GM19035 (cell line): ENCODE results near the gene MAN1A2.
"Not testable (repeated sequence)": the region's sequence is repeated elsewhere in the genome, so short reads cannot be mapped to it uniquely, and the experiment has no call there.

Experiments
- ATAC-seq: cut with Tn5 transposase; IDR thresholded peaks from one replicate; pipeline ENCODE4 v1.9.1; 2021; ENCODE audit not compliant: unreplicated experiment

The MAN1A2 gene

DNA sequence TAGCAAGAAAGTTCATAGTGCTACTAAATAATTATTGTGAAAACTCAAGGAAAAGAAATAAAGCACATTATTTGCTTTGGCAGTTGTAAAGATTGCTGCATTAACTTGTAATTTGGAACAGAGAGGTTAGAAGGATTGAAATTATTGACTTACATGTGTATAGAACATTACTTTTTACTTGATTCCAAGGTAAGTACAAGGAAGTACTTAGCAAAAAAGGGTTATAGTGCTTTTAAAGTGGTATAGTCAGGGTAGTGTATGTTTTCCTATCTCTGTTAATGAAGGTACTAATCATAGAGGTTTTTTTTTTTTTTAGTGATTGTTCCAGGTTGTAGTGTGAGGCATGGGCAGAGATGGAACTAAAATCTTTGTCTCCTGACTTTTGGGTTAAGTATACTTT is 29.4 kb downstream of the MAN1A2 start:
- ATAC-seq, result no peak

DNA sequence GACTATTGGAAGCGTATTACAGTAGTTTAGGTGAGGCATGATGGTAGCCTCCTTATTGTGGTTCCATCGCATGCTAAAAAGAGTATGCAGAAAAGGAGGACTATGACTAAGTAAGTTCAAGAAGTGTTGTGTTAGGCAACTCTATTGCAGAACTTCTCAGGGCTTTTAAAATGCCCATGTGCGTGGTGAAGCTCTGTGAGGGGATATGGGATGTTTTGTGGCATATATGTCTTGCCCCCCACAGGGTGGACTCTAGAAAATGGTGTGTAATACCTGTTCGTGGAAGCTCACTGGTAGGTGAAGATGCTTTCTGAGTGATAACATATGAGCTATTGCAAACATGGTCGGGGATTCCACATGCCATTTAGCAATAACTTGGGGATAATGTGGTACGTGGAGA is 31.7 kb downstream of the MAN1A2 start:
- ATAC-seq, result no peak

DNA sequence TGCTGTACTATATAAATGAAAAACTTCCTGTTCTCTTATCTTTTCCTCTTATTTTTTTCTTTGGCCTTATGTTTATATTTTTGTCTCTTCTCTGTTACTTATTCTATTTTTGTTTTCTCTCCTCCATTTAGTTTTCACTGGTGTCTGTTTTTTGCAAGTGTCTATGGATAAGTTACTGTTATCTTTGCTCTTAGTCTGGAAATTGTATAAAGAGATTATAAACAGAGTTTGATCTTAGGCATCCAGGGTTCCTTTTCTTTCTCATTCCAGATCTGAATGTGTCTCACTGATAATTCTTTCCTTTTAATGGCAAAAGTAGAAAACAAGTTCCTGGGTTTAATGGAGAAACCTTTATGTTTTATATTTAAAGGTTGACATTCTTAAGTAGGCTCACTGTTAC is 34.5 kb downstream of the MAN1A2 start:
- ATAC-seq, result no peak

DNA sequence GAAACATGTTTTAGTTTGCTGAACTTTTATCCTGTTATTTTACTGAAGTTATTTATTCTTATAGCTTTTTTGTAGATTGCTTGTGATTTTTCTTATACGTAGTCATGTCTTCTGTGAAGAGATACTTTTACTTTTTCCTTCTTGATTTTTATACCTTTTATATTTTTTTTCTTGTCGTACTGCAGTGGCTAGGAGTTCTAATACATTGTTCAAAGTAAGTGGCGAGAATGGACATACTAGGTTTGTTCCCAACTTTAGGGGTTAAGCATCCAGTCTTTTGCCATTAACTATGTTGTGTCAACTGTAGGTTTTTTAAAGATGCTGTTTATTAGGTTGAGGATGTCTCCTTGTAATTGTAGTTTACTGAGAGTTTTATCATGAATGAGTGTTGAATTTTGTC is 36.3 kb downstream of the MAN1A2 start:
- ATAC-seq, result no peak

DNA sequence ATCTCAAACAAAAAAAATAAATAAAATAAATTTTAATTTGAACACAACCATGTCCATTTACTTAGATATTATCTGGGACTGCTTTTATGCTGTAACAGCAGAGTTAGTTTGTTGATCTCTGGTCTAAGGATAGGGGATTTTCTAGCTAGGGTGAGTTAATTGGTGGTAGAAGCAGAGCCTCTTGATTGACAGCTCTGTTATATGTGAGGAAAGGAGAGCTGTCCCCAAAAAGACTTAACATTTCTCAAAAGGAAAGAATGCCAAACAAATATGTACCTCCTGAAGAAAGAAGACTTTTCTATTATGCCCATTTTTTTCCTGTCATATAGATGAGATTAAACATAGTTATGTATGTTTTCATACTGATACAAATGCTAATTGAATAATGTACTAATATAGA is 37.8 kb downstream of the MAN1A2 start:
- ATAC-seq, result no peak

DNA sequence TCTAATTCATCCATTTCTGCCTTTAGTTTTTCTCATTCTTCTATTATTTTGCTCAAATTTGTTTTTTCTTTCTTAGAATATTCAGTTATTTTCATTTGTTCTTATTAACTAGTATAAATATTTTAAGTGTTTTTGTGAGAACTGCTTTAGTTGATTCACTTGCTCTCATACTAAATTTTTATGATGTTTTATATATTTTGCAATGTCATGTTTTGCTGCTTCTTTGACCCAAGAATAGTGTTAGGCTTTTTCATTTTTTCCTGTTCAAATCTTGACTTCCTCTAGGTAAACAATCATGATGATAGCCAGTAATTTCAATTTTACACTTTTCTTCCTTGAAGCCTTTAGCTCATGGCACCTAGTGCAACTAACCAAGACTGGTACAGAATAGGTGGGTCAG is 45.2 kb downstream of the MAN1A2 start:
- no peak for ATAC-seq

DNA sequence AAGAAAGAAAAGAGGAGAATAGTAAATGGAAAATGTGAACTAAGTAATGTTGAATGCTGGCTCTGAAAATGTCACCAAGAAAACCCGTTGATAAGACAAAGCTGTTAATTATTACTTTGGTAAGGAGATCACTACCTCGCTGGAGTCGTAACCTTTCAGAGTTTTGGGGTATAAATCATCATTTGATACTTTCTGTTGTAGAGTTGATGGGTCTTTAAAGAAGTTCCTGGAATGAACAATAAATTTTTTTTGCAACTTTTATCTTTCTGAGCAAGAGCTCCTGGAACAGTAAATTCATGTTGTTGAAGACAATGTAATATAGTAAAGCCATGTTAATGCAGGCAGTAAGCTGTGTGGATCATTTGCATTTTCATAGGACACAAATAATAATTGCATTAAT is 46.2 kb downstream of the MAN1A2 start:
- ATAC-seq, result no peak

DNA sequence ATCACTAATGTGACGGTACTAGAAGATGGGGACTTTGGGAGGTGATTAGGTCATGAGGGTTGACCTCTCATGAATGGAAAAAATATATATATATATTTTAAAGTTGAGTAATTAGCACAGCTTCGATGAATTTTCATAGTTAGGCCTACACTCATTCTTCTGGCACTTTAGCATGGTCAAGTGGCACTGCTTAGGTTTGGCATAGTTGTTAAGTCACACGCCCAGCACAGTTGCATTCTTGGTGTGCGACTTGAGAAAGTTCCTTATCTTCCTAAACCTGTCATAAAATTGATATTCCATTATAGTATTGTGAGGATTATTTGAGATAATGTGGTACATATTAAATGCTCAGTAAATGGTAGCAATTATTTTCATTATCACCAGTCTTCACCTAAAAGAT is 47.7 kb downstream of the MAN1A2 start:
- ATAC-seq, result no peak

DNA sequence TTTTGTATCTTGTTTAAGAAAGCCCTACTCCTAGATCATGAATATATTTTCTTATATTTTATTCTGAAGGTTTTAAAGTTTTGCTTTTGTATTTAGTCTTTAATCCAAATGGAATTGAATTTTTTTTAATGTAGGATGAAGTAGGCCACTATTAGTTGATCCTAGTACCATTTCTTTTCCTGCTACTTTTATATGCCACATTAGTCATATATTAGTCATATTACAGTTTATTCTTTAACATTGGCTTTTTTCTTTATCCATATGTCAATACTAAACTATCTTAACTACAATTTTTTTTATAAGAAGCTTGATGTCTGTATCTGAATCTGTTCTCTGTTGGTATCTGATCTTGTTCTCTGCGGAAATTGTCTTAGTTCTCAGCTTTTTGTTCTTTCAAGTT is 48.8 kb downstream of the MAN1A2 start:
- no peak for ATAC-seq

DNA sequence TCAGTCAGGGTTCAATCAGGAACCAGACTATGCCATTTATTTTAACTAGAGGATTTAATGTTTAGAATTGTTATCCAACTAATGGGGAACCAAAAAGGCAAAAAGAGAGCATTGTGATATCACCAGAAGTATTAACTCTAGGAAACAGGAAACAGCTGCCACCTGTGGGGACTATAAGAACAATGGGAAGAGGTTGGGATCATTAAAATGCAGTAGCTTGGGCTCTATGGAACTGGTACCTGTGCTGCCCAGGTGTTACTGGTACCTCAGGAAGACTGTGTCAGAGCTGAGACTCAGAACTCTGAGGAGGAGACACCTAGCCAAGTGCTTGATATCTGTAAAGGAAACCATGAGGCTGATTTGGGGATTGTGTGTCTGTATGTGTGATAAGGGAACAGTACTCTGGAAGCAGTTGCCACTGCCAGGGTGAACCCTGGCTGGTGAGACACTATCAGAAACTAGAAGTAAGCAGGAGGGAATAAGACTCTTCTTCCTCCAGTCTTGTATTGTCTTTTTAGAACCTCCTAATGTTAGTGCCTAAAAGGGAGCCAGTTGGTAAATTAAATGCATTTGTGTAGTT is 49.4 kb downstream of the MAN1A2 start:
- ATAC-seq, result no peak

DNA sequence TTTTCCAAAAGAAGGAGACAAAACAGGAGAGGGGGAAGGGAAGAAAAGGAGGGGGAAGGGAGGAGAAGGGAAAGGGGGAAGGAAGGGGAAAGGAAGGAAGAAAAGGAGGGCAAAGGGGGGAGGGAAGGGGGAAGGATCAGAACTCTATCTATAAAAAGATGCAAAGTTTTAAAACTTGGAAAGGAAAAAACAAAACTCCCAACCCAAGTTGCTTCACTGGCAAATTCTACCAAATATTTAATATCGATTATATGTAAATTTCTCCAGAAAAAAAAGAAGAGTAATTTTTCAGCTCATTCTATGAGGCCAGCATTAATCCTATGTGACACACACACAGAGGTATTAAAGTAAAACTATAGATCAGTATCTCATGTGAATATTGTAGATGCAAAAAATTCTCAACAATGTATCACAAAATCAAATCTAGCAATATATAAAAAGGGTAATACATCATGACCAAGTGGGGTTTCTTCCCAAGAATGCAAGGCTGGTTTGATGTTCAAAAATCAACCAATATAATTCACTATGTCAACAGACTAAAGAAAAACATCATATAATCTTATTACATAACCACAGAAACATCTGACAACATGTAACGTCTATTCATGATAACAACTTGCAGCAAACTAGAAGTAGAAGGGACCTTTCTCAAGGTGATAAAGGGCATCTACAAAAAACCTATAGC is 57.9 kb downstream of the MAN1A2 start:
- no peak for ATAC-seq

DNA sequence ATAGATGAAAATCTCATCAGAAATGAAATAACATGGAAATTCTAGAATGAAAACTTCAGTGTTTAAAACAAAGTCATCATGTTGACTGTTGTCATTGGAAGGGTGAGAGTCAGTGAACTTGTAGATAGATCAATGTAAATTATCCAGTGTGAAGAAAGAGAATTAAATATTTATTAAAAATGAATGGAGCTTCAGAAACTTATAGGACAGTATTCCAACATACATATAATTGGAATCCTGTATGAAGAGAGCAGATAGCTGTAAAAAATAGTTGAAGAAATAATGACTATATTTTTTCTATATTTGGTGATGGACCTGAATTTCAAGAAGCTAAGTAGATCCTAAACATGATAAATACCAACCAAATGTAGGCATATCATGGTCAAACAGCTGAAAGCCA is 60.0 kb downstream of the MAN1A2 start:
- no peak for ATAC-seq

DNA sequence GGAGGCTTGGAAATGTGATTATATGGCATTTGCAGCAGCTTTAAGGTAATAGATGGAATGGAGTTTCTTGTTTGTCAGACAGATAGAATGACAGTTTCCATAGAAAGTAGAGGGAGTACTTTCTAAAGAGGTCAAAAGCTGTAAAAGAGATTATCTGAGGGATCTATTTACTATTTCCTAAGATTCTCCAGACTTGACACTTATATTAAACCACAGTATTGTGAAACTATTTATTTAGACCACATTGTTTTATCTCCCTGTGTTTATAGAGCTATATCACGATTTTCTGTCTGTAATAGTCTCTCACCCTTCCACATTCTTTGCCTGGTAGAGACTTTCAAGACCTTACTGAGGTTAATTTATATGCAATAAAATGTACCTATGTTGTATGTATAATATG is 66.7 kb downstream of the MAN1A2 start:
- ATAC-seq, result no peak

DNA sequence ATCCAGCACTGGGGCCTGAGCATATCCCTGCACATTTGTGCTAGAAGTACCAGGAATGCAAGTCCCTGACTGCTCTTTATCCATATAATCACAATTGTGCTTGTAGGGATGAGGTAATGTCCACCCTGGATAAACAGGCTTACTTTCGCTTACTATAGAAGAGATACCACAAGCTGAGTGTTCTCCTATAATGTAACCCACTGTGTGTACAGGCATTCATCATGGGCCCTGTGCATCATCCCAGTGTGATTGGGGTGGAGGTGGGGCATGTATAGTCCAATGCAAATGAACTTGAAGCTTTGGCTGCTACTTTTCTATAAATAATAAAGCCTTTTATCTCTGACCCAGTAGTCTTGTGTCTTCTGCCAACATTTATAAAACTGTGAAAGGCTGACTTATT is 69.3 kb downstream of the MAN1A2 start:
- ATAC-seq, result no peak

DNA sequence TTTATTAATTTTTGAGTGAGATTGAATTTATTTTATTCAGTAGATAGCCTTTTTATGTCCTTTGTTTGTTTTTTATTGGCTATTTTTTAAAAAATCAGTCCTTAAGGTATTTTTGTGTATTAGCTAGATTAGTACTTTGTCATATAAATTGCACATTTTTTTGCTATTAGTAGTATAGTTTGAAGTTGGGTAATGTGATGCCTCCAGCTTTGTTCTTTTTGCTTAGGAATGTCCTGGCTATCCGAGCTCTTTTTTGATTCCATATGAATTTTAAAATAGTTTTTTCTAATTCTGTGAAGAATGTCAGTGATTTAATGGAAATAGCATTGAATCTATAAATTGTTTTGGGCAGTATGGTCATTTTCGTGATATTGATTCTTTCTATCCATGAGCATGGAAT is 80.4 kb downstream of the MAN1A2 start:
- no peak for ATAC-seq

DNA sequence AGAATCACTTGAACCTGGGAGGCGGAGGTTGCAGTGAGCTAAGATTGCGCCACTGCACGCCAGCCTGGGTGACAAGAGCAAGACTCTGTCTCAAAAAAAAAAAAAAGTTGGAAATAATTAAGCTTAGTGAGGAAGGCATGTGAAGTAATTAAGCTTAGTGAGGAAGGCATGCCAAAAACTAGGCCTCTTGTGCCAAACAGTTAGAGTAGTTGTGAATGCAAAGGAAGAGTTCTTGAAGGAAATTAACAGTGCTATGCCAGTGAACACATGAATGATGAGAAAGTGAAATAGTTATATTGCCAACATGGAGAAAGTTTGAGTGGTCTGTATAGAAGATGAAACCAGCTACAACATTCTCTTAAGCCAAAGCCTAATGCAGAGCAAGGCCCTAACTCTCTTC is 85.0 kb downstream of the MAN1A2 start:
- ATAC-seq, result no peak

DNA sequence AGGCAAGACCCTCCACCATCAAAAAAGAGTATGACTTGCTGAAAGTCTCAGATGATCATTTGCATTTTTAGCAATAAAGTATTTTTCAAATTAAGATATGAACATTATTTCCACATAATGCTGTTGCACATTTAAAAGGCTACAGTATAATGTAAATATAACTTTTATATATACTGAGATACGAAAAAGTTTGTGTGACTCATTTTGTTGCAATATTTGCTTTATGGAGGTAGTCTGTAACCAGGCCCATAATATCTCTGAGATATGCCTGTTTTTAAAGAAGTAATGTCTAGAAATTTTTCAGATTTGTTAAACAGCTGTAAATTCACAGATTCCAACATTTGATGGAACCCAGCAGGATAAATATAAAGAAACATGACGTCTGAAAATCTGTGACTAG is 86.7 kb downstream of the MAN1A2 start:
- ATAC-seq, result no peak

DNA sequence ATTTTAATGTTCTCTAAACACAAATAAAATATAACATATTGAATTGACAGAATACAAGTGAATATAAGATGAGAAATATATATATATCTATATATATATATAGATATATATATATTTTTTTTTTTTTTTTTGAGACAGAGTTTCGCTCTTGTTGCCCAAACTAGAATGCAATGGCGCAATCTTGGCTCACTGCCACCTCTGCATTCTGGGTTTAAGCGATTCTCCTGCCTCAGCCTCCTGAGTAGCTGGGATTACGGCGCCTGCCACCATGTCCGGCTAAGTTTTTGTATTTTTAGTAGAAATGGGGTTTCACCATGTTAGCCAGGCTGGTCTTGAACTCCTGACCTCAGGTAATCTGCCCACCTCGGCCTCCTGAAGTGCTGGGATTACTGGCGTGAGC is 91.2 kb downstream of the MAN1A2 start:
- ATAC-seq, result not testable (repeated sequence)

DNA sequence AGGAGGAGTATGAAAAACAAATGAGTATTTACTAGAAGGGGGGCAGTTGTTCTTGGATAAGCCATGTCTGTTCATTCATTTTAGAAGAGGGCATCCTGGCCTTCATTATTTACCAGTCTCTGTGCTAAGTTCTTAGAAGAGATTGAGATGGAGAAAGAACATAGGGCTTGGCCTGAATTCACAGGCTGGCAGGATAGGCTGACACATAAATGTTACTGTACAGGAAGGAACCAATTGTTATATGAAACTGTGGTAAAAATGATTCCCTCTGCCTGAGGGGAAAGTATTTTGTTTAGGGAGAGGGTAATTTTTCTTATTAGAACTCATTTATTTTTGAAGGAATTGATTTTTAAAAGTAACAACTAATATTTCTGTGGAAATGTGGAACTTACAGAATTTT is 99.5 kb downstream of the MAN1A2 start:
- ATAC-seq, result no peak

DNA sequence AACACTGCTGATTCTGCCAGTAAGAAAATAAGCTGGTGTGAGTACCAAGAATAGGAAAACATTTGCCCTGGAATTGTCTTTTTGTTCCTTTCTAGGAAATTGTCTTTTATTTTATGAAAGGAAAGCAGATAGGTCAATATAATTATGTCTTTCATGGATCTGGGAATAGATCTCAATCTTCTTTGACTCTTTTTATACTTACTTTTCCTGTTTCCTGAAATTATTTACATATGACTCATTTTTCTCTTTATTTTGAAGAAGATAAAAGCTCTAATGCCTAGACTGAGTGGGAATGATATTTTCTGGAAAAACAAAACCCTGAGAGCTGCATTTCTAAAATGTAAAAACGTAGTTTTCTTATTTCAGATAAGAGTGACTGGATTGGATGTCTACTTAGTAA is 100.1 kb downstream of the MAN1A2 start:
- ATAC-seq, result no peak

DNA sequence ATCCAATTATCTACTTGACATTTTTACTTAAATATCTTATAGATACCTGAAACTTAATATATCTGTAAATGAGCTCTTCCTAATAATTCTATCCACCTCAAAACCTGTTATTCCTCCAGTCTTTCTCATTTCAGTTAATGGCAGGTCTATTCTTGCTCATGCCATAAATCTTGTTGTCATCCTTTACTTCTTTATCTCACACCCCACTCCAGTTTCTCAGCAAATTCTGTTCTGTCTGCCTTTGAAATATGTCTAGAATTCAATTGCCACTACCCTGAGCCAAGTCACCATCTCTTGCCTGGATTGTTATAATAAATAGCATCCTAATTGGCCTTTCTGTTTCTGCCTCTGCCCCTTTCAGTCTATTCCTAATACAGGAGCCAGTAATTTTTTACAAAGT is 105.8 kb downstream of the MAN1A2 start:
- no peak for ATAC-seq

DNA sequence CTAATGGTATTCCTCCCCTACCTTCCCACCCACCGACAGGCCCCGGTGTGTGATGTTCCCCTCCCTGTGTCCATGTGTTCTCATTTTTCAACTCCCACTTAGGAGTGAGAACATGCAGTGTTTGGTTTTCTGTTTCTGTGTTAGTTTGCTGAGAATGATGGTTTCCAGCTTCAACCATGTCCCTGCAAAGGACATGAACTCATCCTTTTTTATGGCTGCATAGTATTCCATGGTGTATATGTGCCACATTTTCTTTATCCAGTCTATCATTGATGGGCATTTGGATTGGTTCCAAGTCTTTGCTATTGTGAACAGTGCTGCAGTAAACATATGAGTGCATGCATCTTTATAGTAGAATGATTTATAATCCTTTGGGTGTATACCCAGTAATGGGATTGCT is 108.2 kb downstream of the MAN1A2 start:
- not testable (repeated sequence) for ATAC-seq

DNA sequence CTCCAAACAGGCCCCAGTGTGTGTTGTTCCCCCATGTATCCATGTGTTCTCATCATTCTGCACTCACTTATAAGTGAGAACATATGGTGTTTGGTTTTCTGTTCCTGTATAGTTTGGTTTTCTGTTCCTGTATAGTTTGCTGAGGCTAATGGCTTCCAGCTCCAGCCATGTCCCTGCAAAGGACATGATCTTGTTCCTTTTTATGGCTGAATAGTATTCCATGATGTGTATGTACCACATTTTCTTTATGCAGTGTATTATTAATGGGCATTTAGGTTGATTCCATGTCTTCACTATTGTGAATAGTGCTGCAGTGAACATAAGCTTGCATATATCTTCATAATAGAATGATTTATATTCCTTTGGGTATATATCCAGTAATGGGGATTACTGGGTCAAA is 111.8 kb downstream of the MAN1A2 start:
- ATAC-seq, result no peak
